Measurements from ENCODE around the gene PCK2. TPM values are rescaled to one million over a fixed set of nuclear protein-coding genes. Genes with fewer than 3 reads are reported as not detected.
A peak's percentile ranks its signal among the peaks of the same experiment; 100 is the strongest.

The PCK2 gene
- total and polyA plus RNA-seq, 4 donors, result 39.8 to 250 (median 221) TPM

DNA sequence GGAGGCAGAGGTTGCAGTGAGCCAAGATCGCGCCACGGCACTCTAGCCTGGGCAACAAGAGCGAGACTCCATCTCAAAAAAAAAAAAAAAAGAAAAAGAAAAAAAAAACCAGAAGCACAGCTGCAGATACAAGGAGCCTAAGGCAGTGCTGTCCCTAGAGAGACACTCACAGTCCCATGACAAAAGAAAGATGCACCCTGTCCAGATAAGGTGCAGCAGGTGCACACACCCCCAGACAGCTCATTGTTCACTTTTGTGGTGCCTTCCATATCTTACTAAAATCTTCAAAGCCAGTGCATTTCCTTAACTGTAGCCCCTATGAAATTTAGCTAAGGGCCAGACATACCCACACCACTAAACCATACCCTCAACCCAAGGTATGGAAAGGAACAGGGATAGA is 28.3 kb downstream of the PCK2 start:
- Histone ChIP-seq H3K36me3 (ENCODE audit: control insufficient read depth in 4 of 4, insufficient read depth in 3 of 4, low read depth in 1 of 4, low read length in 3 of 4) (peaks cover 28 to 60% (median 54%) of the 10 kb centered on the region in 4 donors), H3K4me1 (ENCODE audit: control insufficient read depth in 4 of 4, insufficient read depth in 4 of 4, low read length in 3 of 4) (peaks cover 0 to 14% (median 9%) of the 10 kb centered on the region in 4 donors), H3K9me3 (ENCODE audit: control insufficient read depth in 4 of 4, low read length in 3 of 4) (no peaks in the 10 kb centered on the region), H3K4me3 (ENCODE audit: low read depth in 1 of 3, low read length in 3 of 3) (no peak overlapping the region), H3K9ac (ENCODE audit: low read depth in 1 of 2, low read length in 2 of 2) (no peak overlapping the region), H3K27ac (ENCODE audit: low read depth in 1 of 2, low read length in 2 of 2) (no peak overlapping the region), H3K27me3 (ENCODE audit: control insufficient read depth in 4 of 4, insufficient read depth in 4 of 4, low read length in 3 of 4) (no peaks in the 10 kb centered on the region)
- no peak for DNase-seq (ENCODE audit: low spot score)
- WGBS, result 97% methylated on average over 4 of the region's 4 CpGs
- TF ChIP-seq, protein P1, sequence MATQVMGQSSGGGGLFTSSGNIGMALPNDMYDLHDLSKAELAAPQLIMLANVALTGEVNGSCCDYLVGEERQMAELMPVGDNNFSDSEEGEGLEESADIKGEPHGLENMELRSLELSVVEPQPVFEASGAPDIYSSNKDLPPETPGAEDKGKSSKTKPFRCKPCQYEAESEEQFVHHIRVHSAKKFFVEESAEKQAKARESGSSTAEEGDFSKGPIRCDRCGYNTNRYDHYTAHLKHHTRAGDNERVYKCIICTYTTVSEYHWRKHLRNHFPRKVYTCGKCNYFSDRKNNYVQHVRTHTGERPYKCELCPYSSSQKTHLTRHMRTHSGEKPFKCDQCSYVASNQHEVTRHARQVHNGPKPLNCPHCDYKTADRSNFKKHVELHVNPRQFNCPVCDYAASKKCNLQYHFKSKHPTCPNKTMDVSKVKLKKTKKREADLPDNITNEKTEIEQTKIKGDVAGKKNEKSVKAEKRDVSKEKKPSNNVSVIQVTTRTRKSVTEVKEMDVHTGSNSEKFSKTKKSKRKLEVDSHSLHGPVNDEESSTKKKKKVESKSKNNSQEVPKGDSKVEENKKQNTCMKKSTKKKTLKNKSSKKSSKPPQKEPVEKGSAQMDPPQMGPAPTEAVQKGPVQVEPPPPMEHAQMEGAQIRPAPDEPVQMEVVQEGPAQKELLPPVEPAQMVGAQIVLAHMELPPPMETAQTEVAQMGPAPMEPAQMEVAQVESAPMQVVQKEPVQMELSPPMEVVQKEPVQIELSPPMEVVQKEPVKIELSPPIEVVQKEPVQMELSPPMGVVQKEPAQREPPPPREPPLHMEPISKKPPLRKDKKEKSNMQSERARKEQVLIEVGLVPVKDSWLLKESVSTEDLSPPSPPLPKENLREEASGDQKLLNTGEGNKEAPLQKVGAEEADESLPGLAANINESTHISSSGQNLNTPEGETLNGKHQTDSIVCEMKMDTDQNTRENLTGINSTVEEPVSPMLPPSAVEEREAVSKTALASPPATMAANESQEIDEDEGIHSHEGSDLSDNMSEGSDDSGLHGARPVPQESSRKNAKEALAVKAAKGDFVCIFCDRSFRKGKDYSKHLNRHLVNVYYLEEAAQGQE (IDR thresholded peaks at IDR 0.05), result no peak
- TF ChIP-seq, protein P2, sequence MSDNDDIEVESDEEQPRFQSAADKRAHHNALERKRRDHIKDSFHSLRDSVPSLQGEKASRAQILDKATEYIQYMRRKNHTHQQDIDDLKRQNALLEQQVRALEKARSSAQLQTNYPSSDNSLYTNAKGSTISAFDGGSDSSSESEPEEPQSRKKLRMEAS (IDR thresholded peaks at IDR 0.05), result no peak
- TF ChIP-seq JUND (IDR thresholded peaks at IDR 0.05) (no peak), SP1 (IDR thresholded peaks at IDR 0.05) (no peak), FOXA2 (IDR thresholded peaks at IDR 0.05) (no peak), GABPA (IDR thresholded peaks at IDR 0.05 in 1 of 2, conservative IDR thresholded peaks at IDR 0.05 in 1 of 2) (no peak), RAD21 (IDR thresholded peaks at IDR 0.05) (no peak), HNF4G (IDR thresholded peaks at IDR 0.05) (no peak), FOXA1 (IDR thresholded peaks at IDR 0.05) (no peak)
- TF ChIP-seq, protein P3, sequence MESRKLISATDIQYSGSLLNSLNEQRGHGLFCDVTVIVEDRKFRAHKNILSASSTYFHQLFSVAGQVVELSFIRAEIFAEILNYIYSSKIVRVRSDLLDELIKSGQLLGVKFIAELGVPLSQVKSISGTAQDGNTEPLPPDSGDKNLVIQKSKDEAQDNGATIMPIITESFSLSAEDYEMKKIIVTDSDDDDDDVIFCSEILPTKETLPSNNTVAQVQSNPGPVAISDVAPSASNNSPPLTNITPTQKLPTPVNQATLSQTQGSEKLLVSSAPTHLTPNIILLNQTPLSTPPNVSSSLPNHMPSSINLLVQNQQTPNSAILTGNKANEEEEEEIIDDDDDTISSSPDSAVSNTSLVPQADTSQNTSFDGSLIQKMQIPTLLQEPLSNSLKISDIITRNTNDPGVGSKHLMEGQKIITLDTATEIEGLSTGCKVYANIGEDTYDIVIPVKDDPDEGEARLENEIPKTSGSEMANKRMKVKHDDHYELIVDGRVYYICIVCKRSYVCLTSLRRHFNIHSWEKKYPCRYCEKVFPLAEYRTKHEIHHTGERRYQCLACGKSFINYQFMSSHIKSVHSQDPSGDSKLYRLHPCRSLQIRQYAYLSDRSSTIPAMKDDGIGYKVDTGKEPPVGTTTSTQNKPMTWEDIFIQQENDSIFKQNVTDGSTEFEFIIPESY (IDR thresholded peaks at IDR 0.05), result no peak
- TF ChIP-seq, protein P4, sequence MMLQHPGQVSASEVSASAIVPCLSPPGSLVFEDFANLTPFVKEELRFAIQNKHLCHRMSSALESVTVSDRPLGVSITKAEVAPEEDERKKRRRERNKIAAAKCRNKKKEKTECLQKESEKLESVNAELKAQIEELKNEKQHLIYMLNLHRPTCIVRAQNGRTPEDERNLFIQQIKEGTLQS (IDR thresholded peaks at IDR 0.05), result no peak
- TF ChIP-seq, protein P5, sequence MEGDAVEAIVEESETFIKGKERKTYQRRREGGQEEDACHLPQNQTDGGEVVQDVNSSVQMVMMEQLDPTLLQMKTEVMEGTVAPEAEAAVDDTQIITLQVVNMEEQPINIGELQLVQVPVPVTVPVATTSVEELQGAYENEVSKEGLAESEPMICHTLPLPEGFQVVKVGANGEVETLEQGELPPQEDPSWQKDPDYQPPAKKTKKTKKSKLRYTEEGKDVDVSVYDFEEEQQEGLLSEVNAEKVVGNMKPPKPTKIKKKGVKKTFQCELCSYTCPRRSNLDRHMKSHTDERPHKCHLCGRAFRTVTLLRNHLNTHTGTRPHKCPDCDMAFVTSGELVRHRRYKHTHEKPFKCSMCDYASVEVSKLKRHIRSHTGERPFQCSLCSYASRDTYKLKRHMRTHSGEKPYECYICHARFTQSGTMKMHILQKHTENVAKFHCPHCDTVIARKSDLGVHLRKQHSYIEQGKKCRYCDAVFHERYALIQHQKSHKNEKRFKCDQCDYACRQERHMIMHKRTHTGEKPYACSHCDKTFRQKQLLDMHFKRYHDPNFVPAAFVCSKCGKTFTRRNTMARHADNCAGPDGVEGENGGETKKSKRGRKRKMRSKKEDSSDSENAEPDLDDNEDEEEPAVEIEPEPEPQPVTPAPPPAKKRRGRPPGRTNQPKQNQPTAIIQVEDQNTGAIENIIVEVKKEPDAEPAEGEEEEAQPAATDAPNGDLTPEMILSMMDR (IDR thresholded peaks at IDR 0.05; ENCODE audit: low read depth, low read length, missing input control), result no peak

DNA sequence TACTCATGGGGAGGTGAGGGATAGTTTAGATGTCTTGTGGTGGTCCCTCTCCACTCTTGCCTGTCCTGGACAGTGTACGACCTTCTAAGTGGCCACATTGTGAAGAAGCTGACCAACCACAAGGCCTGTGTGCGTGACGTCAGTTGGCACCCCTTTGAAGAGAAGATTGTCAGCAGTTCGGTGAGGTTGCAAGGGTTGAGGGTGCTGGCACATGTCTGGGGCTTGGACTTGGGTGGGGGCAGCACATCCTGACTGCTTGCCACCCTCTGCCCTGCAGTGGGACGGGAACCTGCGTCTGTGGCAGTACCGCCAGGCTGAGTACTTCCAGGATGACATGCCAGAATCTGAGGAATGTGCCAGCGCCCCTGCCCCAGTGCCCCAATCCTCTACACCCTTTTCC is 28.8 kb downstream of the PCK2 start:
- Histone ChIP-seq H3K9me3 (ENCODE audit: control insufficient read depth in 4 of 4, low read length in 3 of 4) (no peaks in the 10 kb centered on the region), H3K9ac (ENCODE audit: low read depth in 1 of 2, low read length in 2 of 2) (no peak overlapping the region), H3K27ac (ENCODE audit: low read depth in 1 of 2, low read length in 2 of 2) (no peak overlapping the region), H3K4me3 (ENCODE audit: low read depth in 1 of 3, low read length in 3 of 3) (no peak overlapping the region), H3K36me3 (ENCODE audit: control insufficient read depth in 4 of 4, insufficient read depth in 3 of 4, low read depth in 1 of 4, low read length in 3 of 4) (peaks cover 28 to 56% (median 53%) of the 10 kb centered on the region in 4 donors), H3K4me1 (ENCODE audit: control insufficient read depth in 4 of 4, insufficient read depth in 4 of 4, low read length in 3 of 4) (peaks cover 0 to 9% (median 4%) of the 10 kb centered on the region in 4 donors), H3K27me3 (ENCODE audit: control insufficient read depth in 4 of 4, insufficient read depth in 4 of 4, low read length in 3 of 4) (no peaks in the 10 kb centered on the region)
- 97% methylated on average over 8 of the region's 8 CpGs for WGBS
- TF ChIP-seq HNF4A (conservative IDR thresholded peaks at IDR 0.05), result no peak
- TF ChIP-seq, protein P4 (IDR thresholded peaks at IDR 0.05), result no peak
- TF ChIP-seq, protein P2 (IDR thresholded peaks at IDR 0.05), result no peak
- TF ChIP-seq YY1 (IDR thresholded peaks at IDR 0.05), result no peak
- no peak for TF ChIP-seq SP1 (IDR thresholded peaks at IDR 0.05)
- TF ChIP-seq GABPA (IDR thresholded peaks at IDR 0.05 in 1 of 2, conservative IDR thresholded peaks at IDR 0.05 in 1 of 2), result no peak
- TF ChIP-seq RAD21 (IDR thresholded peaks at IDR 0.05), result no peak
- TF ChIP-seq, protein P1 (IDR thresholded peaks at IDR 0.05), result no peak
- no peak for TF ChIP-seq EGR1 (IDR thresholded peaks at IDR 0.05; ENCODE audit: low read depth in 2 of 2)
- DNase-seq (ENCODE audit: low spot score), result peak; percentile 53

Measured in liver (tissue), 9 donors.